HS-27A (cell line): ENCODE data around the gene NECTIN4.
"Not testable (repeated sequence)": the region's sequence is repeated elsewhere in the genome, so short reads cannot be mapped to it uniquely, and the experiment has no call there.

Experiments
- DNase-seq: peaks from one replicate; pipeline ENCODE4 v3.0.0-alpha.2; 2012; ENCODE audit warnings: low read depth, missing footprints

The NECTIN4 gene

DNA sequence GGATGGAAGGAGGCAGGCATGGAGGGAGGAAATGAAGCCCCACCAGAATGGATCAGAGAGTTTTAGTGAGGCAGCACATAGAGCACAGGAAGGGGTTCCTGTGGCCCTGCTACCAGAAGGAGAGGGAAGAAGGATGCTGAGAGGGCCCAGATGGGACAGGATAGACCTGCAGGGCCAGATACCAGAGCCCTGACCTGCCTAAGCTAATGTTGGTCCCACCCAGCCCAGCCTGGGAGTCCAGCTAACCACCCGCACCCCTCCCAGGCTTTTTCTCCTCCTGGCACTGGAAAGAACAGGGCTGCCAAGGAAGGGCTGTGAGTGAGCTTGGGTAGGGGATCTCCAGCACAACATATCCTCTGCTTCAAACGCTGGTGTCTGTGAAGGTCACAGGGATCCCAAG, 6.9 kb downstream of the NECTIN4 start:
- DNase-seq = no peak

GRCh38 chr1:161081519-161081918, 7.8 kb downstream of the NECTIN4 start:
- no peak for DNase-seq

GRCh38 chr1:161080441-161081405, 8.6 kb downstream of the NECTIN4 start:
- DNase-seq = no peak

- DNase-seq = no peak
These were observed 9.8 kb downstream of the NECTIN4 start for GRCh38 chr1:161079436-161080110.

GRCh38 chr1:161077426-161077825, 11.9 kb downstream of the NECTIN4 start:
- no peak for DNase-seq

DNA sequence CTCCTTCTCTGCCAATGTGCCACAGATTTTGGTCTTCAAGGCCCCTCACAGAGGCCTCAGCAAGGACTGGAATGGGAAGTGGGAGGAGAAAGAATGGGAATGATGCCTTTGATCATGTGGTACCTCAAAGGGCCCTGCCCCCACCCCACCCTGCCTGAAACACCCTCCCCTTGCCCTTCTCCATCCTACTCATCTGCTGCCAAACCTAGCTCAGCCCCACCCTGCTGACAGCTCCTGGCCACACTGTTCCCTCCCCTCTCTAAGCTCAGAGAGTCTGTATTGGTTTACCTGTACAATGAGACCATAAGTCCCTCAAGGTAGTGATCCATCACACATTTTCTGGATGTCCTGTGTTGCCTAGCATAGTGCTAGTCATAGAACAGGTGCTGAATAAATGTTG, 12.9 kb downstream of the NECTIN4 start:
- no peak for DNase-seq

DNA sequence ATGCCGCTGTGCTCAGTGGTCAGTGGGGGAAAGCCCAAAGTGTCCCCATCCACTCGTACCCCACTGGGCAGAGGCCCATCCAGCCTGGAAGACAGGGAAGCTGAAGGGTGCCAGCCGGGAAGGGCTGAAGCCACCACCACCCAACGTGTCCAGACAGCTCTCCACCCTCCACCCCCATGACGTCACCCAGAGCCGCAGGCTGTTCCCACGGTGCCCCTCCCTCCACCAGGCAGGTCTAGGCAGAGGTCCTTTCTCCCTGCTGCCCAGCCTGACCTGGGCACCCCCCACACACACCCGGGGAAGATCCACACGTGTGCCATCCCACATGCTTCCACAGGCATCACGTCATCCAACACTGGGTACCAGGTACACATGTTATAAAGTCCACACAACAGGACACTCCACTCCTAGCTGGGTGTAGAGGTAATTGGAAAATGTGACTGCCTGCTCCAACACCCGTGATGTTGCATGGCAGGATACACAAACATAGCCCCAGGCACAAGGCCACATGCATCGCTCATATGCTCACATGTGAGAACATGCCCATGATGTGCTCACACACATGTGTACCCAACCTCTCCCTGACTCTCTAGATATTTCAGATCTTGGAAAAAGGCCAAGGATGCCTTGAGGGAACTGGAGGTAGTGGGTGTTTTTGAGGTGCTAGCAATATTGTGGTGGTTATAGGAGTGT, 14.5 kb downstream of the NECTIN4 start:
- DNase-seq = no peak

DNA sequence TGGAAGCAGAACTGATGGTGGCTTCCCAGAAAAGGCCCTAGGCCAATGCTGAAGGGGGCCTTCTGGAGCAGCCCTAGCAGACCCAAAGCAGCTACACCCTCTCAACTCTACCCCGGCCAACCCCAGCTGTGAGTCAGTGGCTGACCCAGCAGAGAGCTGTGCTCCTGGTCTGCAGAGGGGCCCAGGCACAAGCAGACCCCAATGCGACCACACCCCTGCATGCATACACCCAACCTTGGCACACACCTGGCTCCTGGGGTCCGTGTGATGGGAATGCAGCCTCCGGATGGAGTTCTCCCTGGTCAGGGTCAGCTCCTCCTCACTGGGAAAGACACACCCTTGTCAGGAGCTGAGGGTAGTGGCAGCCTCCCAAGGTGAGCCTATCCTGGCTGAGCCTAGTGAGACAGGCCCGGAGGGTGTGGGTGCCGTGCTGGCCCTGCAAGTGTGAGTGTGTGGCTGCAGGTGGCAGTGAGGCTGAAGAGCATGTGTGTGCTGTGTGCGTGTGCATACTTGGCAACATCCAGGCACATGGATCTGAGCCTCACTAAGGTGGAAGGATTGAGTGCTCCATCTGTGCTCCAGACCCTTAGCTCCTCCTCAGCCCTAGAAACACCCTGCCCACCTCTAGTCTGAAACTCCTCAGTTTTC, 15.8 kb downstream of the NECTIN4 start:
- DNase-seq = no peak

DNA sequence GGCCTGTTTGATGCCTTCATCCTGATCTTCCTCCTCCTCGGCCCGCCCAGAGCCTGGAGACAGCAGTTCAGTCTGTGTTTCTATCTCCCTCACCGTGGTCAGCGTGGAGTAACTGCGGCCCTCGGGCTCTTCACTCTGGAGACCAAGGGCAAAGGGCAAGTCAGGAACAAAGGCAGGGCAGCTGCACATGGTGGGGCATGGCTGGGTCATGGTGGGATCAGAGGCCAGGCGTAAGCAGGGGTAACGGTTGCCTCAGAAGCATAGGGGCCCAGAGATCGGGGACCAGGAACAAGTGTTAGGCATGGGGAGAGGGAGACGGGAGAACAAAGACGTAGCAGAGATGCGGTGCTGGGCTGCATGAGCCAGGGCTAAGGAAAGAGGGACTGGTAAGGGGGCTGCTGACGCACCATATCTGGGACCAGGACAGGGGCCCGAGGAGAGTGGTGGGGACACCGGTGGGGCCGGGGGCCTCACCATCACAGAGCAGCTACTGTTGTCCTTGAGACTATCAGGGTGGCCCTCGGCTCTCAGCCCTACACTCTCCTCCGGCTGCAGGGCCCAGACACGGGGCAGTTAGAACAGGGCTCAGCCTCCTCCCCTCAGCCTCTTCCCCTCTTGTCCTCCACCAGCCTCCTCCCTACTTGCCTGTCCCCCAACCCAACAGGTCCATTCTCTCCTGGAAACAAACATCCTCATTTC, 16.5 kb downstream of the NECTIN4 start:
- no peak for DNase-seq

- DNase-seq = no peak
These were observed 17.4 kb downstream of the NECTIN4 start for GRCh38 chr1:161071886-161072371.

DNA sequence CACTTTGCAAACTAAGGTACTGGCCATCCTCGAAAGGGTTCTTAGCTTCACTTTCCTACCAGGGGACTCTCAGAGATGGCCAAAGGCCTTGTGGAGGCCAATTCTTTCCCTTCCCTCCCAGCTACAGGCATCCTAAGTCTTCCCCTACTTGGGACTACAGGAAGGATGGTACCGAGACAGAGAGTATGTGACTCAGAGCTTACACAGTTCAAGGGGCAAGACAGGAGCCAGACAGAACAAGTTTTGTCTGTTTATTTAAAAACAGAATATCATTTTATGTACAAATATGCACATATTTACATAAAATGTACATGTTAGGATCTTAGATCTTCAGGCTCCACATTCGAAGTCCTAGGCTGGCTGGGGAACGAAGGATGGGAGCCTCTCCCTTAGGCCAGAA, 18.6 kb downstream of the NECTIN4 start:
- no peak for DNase-seq

GRCh38 chr1:161069731-161070270, 19.6 kb downstream of the NECTIN4 start, which contains the start of gene ARHGAP30:
ARHGAP30 (minus strand) TSS chr1:161069891; CDS start chr1:161069624, 267 bp downstream.
- DNase-seq = no peak

GRCh38 chr1:161069241-161069640, 20.1 kb downstream of the NECTIN4 start:
- DNase-seq = no peak

- DNase-seq = no peak
These were observed 20.8 kb downstream of the NECTIN4 start for GRCh38 chr1:161068306-161069234.

DNA sequence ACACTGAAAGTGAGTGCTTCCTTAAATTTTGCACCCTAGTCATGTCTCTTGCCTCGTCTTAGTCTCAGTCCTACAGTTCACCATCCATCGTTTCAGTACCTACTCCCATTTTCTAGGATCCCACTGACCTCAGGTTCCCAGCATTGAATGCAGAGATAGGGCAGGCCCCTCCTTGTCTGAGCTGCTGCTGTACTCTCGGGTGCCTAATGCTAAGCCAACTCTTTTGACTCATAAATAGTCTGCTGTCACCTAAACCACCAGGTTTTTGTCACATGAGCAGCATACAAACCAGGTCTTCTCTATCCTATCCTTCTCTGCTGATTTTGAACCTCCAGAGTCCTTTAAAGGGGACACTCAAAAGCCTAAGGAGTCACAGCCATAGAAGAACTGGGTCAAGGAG, 22.7 kb downstream of the NECTIN4 start:
- no peak for DNase-seq

DNA sequence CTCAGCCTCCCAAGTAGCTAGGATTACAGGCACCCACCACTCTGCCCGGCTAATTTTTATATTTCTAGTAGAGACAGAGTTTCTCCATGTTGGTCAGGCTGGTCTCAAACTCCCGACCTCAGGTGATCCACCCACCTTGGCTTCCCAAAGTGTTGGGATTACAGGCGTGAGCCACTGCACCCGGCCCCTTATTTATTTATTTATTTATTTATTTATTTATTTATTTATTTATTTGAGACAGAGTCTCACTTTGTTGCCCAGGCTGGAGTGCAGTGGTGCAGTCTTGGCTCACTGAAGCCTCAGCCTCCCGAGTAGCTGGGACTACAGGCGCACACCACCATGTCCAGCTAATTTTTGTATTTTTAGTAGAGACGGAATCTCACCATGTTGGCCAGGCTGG, 23.7 kb downstream of the NECTIN4 start:
- not testable (repeated sequence) for DNase-seq

DNA sequence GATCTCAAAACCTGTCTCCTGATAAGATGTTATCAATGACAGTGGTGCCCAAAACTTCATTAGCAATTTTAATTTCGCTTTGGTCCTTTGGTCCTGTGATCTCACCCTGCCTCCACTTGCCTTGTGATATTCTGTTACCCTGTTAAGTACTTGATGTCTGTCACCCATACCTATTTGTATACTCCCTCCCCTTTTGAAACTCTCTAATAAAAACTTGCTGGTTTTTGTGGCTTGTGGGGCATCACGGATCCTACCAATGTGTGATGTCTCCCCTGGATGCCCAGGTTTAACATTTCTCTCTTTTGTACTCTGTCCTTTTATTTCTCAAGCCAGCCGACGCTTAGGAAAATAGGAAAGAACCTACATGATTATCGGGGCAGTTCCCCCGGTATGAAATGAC, 25.4 kb downstream of the NECTIN4 start:
- not testable (repeated sequence) for DNase-seq

DNA sequence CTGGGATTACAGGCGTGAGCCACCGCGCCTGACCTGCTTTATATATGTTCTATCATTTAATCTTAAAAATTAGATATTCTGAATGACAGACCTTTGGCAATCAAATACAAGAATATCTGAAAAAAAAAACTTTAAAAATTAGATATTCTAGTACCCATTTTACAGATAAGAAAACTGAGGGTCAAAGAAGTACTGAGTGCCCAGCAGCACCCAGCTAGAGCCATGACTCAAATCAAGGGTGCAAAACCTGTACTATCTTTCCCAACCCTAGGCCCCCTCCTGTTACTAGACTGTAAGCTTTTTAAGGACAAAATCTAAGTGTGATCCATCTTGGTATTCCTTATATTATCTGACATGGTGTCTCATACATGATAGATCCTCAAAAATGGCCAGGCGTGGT, 27.9 kb downstream of the NECTIN4 start:
- DNase-seq = no peak

GRCh38 chr1:161059293-161059692, 30.1 kb downstream of the NECTIN4 start:
- no peak for DNase-seq

DNA sequence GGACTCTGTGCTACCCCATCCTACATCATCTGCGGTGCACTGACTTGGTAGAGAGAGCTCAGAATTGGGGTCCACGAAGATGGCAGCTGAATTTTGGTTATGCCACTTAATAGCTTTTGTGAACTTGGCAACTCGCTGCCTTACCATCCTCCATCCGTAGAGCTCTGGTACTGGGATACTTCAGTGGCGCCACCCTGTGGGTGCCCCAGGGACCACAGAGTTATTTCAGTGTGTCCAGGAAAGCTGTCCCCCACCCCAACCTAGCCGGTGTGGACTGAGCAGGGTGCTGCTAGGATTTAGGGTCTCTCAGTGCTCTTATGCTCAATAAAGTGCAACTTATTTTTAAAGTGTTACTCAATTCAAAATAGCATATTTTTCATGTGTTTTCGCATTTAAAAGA, 34.6 kb downstream of the NECTIN4 start:
- DNase-seq = no peak
